ENCODE measurements around the gene SRRM5.

DNA sequence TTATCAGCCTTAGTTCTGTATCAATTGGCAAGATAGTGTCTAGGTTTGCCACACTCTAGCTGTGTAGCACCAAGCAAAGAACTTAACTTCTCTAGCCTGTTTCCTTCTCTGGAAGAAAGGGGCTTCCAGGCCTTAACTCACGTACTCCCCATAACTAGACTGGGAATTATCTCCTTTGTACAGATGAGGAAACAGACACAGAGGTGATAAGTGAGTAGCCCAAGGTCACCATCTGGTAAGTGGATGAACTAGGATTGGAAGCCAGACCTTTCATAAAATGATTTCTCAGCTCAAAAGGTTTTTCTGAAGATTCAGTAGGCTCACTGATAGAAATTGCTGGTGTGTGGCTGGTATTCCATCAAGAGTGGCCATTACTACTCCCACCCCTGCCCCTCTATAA is 4.4 kb downstream of the SRRM5 start:
- TF ChIP-seq, protein P1, sequence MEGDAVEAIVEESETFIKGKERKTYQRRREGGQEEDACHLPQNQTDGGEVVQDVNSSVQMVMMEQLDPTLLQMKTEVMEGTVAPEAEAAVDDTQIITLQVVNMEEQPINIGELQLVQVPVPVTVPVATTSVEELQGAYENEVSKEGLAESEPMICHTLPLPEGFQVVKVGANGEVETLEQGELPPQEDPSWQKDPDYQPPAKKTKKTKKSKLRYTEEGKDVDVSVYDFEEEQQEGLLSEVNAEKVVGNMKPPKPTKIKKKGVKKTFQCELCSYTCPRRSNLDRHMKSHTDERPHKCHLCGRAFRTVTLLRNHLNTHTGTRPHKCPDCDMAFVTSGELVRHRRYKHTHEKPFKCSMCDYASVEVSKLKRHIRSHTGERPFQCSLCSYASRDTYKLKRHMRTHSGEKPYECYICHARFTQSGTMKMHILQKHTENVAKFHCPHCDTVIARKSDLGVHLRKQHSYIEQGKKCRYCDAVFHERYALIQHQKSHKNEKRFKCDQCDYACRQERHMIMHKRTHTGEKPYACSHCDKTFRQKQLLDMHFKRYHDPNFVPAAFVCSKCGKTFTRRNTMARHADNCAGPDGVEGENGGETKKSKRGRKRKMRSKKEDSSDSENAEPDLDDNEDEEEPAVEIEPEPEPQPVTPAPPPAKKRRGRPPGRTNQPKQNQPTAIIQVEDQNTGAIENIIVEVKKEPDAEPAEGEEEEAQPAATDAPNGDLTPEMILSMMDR (IDR thresholded peaks at IDR 0.05) = no peak
- TF ChIP-seq POLR2A (IDR thresholded peaks at IDR 0.05) = no peak

All from adrenal gland (tissue), 5 donors.